ENCODE measurements around the gene AQP12B.
"Not testable (repeated sequence)": the region's sequence is repeated elsewhere in the genome, so short reads cannot be mapped to it uniquely, and the experiment has no call there.

The AQP12B gene

GRCh38 chr2:240670950-240671349, 11.7 kb downstream of the AQP12B start:
- no peak overlapping the region for H3K4me3 ChIP-seq (ENCODE audit: low read length)
- TF ChIP-seq ZNF274 (IDR thresholded peaks at IDR 0.05; ENCODE audit: low read depth, low read length), result no peak

GRCh38 chr2:240670402-240670801, 12.3 kb downstream of the AQP12B start:
- H3K4me3 ChIP-seq (ENCODE audit: low read length), result no peak overlapping the region
- no peak for TF ChIP-seq ZNF274 (IDR thresholded peaks at IDR 0.05; ENCODE audit: low read depth, low read length)

- no peak for TF ChIP-seq ZNF274 (IDR thresholded peaks at IDR 0.05; ENCODE audit: low read depth, low read length)
- H3K4me3 ChIP-seq (ENCODE audit: low read length), result no peak overlapping the region
Observed at GRCh38 chr2:240664622-240665021, 18.1 kb downstream of the AQP12B start.

GRCh38 chr2:240663546-240664190, 19.0 kb downstream of the AQP12B start:
- no peak overlapping the region for H3K4me3 ChIP-seq (ENCODE audit: low read length)
- no peak for TF ChIP-seq ZNF274 (IDR thresholded peaks at IDR 0.05; ENCODE audit: low read depth, low read length)

GRCh38 chr2:240662681-240663080, 20.0 kb downstream of the AQP12B start:
- no peak overlapping the region for H3K4me3 ChIP-seq (ENCODE audit: low read length)
- no peak for TF ChIP-seq ZNF274 (IDR thresholded peaks at IDR 0.05; ENCODE audit: low read depth, low read length)

- H3K4me3 ChIP-seq (ENCODE audit: low read length), result not testable (repeated sequence)
Observed at GRCh38 chr2:240659883-240660282, 22.8 kb downstream of the AQP12B start.

- H3K4me3 ChIP-seq (ENCODE audit: low read length), result no peak overlapping the region
- no peak for TF ChIP-seq ZNF274 (IDR thresholded peaks at IDR 0.05; ENCODE audit: low read depth, low read length)
Observed at GRCh38 chr2:240655931-240656886, 26.5 kb downstream of the AQP12B start.

GRCh38 chr2:240651185-240651584, 31.5 kb downstream of the AQP12B start:
- H3K4me3 ChIP-seq (ENCODE audit: low read length), result no peak overlapping the region
- TF ChIP-seq ZNF274 (IDR thresholded peaks at IDR 0.05; ENCODE audit: low read depth, low read length), result no peak

GRCh38 chr2:240650254-240650965, 32.3 kb downstream of the AQP12B start:
- TF ChIP-seq ZNF274 (IDR thresholded peaks at IDR 0.05; ENCODE audit: low read depth, low read length), result no peak
- H3K4me3 ChIP-seq (ENCODE audit: low read length), result no peak overlapping the region

GRCh38 chr2:240649331-240649730, 33.4 kb downstream of the AQP12B start:
- no peak for TF ChIP-seq ZNF274 (IDR thresholded peaks at IDR 0.05; ENCODE audit: low read depth, low read length)
- H3K4me3 ChIP-seq (ENCODE audit: low read length), result no peak overlapping the region

GRCh38 chr2:240648650-240649275, 33.9 kb downstream of the AQP12B start:
- no peak for TF ChIP-seq ZNF274 (IDR thresholded peaks at IDR 0.05; ENCODE audit: low read depth, low read length)
- no peak overlapping the region for H3K4me3 ChIP-seq (ENCODE audit: low read length)

- no peak for TF ChIP-seq ZNF274 (IDR thresholded peaks at IDR 0.05; ENCODE audit: low read depth, low read length)
- no peak overlapping the region for H3K4me3 ChIP-seq (ENCODE audit: low read length)
Observed at GRCh38 chr2:240648155-240648649, 34.5 kb downstream of the AQP12B start.

- no peak for TF ChIP-seq ZNF274 (IDR thresholded peaks at IDR 0.05; ENCODE audit: low read depth, low read length)
- H3K4me3 ChIP-seq (ENCODE audit: low read length), result no peak overlapping the region
Observed at GRCh38 chr2:240647503-240648154, 35.1 kb downstream of the AQP12B start.

All from GM08714 (cell line).